CD4-positive, alpha-beta T cell treated with Interleukin-21 for 1 hour (primary cell): ENCODE measurements around the gene PHF11.

Source experiments
- DNase-seq: peaks from one replicate; pipeline ENCODE4 v3.0.0-alpha.2; 2020

Gene PHF11

DNA sequence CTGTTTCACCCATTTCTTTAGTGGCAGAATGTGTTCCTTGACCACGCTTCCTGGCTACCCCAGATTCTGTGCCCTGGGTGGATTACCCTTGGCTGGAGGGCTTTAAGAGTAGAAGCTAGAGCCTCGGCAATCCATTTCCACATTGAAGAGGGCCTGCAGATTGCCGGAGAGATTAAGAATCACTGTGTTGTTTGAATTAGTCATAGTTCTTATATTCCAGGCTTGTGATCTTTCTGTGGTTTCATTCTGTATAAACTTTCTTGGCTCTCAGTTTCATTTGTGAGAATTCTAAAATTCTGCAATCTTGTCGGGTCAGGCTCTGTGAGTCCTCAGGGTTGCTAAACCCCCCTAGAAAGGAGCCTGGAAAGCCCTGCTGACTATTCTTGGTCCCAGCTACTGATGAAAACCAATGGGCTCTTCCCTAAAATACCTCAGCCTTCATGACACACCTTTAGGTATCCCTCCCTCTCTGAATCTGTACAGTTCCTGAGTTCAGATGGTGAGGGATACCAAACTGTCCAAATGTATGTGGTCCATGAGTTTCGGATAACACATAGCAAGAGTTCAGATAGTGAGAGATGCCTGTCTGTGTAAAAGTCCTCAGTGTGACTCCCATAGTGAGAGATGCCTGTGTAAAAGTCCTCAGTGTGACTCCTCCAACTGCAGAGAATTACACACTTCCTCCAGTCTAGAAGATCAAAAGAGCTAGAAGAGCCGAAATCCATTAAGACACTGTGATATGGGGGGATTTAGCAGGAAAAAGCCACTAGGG, 4.3 kb downstream of the PHF11 start:
- DNase-seq = peak; percentile 44

DNA sequence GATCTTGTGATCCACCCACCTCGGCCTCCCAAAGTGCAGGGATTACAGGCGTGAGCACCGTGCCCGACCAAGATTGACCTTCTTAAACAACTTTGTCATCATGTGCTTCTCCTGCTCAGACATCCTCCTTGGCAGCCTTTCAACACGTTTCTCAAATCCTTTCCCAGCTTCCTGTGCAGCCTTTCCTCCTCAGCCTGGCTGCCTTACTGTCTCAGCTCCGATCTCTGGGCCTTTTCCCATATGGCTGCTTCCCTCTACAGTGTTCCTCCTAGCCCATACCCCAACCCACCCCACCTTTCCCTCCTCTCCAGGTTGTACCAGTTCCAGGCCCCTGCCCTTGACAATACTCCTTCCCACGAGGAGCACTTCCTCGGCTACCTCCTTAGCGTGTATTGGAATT, 7.2 kb downstream of the PHF11 start:
- DNase-seq = no peak

DNA sequence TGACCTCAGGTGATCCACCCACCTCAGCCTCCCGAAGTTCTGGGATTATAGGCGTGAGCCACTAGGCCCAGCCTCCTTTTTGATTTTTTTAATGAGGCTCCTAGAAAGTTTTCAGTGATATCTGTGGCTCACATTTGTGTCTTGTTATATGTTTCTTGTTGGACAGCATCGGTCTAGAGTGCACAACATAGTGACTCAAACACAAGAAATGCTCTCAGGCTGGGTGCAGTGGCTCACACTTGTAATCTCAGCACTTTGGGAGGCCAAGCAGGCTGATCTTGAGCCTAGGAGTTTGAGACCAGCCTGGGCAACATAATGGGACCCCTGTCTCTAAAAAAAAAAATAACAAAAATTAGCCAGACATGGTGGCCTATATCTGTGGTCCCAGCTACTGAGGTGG, 8.2 kb downstream of the PHF11 start:
- DNase-seq = no peak

DNA sequence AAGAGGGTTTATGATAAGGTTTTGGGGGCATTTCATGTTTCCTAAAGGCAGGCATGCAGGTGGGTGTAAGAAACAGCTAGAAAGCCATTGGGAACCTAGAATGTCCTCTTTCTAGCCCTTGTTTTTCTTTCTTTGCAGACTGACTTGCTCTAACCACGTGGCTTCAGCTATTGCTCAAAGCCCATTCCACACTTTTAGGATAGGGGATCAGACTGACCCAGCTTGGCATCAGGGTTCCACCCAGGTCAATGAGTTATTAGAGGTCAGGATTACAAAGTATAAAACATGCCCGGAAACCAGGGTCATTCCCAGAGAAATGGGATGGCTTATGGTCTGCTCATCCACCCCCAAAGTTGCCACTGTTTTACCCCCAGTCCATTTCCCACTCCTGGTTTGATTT, 16.8 kb downstream of the PHF11 start:
- DNase-seq = no peak

DNA sequence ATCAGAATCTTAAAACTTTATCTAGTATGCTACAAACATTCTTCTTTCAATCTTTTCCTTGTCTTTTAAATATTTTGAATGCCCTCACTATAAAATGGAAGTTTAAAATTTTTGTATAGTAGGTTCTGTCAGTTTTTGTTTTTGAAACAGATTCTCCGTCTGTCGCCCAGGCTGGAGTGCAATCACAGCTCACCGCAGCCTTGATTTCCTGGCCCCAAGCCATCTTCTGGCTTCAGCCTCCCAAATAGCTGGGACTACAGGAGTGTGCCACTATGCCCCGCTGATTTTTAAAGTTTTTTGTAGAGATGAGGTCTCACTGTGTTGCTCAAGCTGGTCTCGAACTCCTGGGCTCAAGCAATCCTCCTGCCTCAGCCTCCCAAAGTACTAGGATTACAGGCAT, 20.7 kb downstream of the PHF11 start:
- DNase-seq = no peak

DNA sequence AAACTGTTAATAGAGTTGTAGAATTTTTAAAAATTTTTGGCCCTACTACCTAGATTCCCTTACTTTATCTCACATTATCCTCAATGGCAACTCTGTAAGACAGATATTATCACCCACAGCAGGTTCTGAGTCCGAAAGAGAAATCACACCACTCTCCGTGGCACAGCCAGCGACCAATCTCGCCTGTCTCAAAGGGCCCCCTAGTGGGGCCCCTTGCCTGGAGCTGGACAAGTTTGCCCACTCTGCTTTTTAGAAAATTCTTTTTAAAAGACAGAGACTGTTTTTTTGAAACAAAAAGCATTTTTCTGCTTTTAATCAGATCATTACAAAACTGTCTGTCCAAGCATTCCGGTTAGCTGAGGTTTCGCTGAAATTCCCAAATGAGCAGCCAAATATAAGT, 21.7 kb downstream of the PHF11 start:
- no peak for DNase-seq

DNA sequence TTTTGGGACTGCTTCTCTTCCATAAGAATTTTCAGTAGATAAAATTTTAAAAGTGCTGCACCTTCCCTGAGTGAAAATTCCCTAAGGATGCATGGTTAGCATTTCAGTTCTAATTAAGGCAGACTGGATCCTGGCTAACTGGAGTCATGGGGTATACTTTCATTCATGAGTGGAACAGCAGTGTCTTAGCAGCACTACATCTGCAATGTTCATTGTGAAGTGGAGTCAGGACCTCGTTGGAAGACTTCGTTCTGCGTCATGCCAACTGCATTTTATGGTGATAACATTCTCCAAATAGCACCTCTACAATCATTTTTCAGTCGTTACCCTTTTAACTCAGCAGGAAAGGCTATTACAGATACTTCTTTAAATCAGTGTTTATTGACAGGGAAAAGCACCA, 25.5 kb downstream of the PHF11 start:
- no peak for DNase-seq

DNA sequence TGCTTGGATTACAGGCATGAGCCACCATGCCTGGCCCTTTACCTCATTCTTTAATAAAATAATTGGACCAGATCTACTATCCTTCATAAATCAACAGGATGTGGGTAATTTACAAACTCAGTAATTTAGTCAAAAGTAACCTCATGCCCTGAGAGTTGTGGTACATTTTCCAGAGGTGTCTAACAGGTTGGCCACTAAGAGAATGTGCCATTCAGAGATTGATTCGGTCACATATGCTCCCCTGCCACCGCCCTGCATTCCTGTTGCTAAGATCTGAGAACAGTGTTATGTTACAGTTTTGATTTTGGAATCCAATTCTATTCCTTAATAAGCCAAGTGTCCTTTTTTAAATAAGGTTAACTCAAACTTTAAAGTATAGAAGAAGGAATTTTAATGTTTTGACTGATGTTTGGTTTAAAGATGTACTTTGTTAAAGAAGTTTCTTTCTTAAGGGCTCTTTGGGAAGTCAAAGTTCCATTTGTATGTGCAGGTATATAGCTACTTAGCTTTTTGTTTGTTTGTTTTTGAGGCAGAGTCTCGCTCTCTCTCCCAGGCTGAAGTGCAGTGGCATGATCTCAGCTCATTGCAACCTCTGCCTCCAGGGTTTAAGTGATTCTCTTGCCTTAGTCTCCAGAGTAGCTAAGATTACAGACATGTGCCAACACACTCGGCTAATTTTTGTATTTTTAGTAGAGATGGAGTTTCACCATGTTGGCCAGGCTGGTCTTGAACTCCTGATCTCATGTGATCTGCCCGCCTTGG, 29.2 kb downstream of the PHF11 start:
- DNase-seq = no peak

DNA sequence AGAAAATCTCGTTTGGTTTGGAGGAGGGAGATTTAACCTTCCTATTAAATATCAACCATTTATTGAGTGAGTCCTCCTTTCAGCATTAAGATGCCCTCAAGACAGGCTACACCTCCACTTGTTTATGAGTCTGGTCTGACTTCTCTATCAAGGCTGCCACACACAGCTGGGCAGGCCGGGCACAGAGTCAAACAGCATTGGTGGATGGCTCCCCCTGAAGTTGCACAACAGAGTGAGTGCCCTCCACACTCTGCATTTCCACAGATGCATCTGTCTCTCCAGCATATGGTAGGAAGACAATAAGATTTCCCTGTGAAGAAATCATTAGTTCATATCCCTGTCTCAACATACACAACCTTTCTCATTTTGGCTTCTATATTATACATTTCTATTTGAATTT, 31.4 kb downstream of the PHF11 start:
- DNase-seq = no peak

DNA sequence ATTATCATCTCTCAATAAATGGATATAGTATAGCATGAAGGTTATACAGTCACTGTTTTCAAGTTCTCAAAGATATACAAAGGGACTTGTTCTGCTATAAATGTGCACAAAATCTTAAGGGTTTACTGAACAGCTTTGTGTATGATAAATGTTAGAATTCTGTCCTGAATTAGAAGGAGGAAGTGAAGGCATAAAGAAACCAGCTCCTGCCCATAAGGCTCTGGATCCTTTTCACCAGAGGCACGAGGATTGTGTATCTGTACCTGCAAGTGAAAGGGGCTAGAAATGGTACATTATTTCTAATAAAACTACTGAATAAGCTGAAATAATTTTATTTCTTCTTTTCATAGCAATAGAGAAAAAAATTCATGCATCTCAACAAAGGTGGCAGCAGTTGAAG, 32.4 kb downstream of the PHF11 start:
- no peak for DNase-seq

DNA sequence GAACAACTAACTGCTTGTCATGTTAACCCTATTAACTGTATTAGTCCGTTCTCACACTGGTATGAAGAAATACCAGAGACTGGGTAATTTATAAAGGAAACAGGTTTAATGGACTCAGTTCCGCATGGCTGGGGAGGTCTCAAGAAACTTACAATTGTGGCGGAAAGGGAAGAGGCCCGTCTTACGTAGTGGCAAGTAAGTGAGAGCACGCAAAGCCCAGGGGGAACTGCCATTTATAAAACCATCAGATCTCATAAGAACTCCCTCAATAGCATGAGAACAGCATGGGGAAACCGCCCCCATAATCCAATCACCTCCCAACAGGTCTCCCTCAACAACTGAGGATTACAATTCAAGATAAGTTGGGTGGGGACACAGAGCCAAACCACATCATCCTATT, 34.7 kb downstream of the PHF11 start:
- DNase-seq = peak; percentile 12

DNA sequence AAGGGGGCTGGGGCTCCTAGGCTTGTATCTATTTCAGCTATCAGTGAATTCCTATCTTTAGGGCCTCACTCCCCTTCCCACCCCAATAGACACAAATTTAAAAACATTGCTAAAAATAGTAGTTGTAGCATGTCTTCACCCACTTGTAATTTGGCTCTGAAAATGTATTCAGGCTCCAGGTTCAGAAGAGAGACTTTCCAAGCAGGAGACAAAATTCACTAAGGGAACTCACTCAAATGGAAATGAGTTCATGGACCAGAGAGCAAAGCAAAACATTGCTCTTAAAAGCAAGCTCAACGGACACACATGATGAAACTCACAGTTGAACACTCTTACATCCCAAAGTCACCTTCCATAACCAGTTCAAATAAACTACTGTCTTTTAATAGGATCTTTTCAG, 36.8 kb downstream of the PHF11 start:
- no peak for DNase-seq

DNA sequence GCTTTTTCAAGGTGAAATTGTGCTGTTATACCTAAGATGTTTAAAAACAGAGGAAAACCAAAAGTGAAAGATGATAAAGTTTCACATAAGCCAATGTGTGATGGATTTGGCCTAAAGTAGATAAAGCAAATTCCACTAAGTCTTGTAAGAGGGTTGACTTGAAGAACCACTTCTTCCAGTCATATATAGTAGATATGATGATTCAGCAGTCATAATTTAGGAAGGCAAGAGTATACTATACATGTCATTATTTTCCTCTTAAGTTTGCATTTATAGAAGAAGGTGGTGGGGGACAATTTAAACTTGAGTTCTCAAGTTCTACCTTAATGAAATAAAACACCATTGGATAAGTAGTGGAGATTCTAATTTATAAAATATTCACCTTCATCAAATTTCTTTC, 37.3 kb downstream of the PHF11 start:
- no peak for DNase-seq

DNA sequence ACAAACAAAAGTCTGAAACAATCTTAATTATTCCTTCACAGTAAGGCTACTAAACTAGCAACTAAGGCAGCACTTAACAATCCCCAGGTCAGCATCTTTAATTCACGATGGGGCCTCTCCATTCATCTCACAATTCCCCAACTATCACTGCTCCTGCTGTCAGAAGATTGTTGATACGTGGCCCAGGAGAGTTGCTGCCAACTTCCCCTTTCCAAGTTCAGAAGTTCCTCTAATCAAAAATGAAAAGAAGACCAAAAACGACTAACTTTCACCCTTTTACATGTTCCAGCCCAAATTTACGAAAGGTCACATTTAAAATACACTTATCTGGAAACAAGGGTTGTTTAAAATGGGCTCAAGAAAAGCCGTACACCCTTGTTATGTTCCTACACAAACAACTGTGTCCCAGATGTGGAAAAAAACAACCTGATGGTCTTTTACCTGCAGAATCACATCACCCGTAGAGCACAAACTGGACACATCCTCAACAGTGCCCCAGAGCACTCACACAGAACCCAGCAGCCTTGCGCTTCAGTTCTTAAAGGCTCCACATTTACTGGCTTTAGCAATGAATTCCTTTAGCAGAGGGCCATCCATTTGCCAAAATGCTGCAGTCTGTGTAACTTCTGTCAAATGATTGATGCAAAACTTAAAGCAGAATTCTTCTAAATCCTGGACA, 38.0 kb downstream of the PHF11 start:
- DNase-seq = no peak

DNA sequence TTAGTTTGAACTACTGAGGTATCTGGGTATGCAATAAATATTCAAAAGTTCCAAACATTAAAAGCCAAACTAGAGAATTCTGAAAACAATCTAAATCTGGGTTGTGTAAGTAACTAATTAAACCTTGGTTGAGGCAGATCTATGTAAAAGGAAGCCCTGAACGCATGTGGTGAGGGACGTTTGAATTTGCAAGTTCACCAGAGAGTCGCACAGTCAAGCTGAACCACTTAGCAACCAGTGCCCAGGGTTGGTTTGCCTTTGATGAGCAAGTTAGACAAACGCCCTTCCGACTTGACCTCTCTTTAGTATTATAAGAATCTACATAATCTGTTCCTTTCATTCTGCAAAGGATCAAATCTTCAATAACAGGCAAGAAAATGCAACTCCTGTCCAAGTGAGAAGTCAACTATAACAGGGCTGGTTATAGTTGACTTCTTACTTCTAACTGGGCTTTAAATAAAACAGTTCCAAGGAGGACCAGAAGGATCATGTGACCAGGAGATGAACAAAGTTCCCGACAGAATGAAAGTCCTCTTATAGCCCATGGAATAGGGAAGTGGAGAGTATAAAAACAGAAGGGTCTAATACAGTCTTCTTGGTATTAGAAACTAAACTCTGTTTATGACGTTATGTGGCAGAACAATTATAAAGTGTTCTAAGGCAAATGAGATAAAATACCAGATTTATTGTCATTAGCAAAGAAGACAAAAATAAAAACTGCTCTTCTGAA, 40.6 kb downstream of the PHF11 start:
- DNase-seq = no peak

DNA sequence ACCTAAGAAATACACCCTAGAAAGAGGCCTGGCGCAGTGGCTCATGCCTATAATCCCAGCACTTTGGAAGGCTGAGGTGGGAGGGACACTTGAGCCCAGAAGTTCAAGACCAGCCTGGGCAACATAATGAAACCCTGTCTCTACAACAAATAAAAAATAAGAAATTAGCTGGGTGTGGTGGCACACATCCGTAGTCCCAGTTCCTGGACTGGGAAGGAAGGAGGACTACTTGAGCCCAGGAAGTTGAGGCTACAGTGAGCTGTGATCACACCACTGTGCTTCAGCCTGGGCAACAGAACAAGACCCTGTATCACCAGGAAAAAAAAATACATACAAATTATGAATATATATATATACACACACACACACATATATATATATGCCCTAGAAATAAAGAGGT, 42.7 kb downstream of the PHF11 start:
- no peak for DNase-seq

DNA sequence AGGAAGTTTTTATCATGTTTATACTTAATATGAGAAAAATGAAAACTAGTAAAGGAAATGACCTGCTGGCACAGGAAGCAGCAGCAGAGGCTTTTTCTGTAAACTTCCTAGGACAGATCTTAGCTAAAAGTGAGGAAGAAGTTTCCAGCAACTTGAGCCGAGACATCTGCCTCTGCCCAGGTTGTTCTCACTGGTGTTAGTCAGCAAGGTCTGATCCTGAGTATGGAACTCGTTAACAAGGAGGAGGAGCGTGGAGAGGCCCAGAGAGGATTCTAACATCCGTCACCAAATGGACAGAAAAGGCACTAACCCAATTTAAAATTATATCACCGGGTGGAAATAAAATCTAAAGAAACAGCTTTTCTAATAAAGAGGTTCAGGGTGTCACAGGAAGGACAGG, 43.6 kb downstream of the PHF11 start:
- DNase-seq = no peak

DNA sequence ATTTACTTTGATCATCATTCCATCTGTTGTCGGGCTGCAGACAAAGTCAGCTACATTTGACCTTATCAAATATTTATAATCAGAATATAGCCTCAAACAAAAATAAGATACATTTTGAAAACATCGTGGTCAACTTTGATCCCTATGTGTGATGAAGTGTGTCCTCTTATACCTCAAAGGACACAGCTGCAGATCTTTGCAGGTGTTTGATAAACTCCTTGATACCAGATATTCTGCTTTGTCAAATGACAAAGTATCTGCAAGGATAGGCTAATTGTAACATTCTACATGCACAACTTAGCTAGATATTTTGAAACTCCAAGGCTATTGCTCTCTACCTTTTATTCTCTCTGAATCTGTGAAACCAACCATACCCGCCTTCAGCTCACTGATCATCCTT, 44.0 kb downstream of the PHF11 start:
- DNase-seq = no peak

DNA sequence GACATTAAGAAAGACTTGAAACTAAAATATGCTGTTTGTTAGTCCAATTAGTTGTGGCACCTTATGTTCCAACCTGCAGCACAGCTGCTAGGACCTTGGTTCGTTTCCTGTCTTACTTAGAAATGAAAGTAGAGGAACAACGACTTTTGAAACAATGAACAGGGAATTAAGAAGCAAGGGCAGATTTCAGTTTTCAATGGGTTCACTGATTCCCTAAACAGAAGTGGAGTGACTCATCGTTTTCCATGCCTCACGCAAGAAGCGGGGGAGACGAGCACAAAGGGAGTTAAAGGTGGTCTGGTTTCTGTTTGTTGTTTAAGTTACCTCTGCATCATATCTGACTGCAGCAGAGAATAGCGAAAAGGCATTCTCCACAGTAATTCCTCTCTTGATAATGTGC, 44.8 kb downstream of the PHF11 start:
- DNase-seq = no peak

DNA sequence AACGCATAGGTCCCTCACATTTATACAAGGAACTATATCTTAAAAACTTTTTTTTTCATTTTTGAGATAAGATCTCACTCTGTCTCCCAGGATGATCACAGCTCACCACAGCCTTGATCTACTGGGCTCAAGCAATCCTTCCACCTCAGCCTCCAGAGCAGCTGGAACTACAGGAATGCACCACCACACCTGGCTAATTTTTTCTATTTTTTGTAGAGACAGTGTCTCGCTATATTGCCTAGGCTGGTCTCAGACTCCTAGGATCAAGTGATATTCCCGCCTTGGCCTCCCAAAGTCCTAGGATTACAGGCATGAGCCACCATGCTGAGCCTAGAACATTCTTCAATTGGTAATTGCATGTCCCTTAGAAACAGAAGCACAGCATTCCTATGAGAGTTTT, 47.9 kb downstream of the PHF11 start:
- DNase-seq = no peak

DNA sequence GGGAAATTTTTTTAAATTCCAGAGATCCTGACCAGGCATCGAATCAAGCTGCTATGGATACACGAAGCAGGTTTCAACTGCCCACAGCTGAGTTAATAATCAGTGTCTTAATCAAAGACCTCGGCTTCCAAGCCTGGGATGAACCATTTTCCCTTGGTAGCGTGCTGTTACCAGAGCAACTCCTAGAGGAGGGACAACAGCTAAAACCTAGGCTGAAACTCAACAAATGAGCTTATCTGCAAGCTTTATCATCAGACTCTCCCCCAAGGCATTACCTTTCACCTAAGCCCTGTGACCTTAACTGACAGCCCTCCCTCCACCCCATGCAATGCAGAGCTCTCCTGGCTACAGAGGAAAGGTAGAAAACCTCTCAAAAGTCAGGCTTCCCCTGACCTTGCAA, 49.9 kb downstream of the PHF11 start:
- DNase-seq = no peak

DNA sequence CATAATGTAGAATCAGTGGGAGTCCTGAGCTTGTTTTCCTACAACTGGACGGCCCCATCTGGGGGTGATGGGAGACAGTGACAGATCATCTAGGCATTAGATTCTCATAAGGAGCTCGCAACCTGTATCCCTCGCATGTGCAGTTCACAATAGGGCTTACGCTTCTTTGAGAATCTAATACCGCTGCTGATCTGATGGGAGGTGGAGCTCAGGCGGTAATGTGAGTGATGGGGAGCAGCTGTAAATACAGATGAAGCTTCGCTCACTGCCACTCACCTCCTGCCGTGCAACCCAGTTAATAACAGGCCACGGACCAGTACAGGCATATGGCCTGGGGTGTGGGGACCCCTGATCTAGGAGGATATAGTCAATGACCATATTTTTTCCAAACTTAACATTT, 50.8 kb downstream of the PHF11 start:
- DNase-seq = no peak

DNA sequence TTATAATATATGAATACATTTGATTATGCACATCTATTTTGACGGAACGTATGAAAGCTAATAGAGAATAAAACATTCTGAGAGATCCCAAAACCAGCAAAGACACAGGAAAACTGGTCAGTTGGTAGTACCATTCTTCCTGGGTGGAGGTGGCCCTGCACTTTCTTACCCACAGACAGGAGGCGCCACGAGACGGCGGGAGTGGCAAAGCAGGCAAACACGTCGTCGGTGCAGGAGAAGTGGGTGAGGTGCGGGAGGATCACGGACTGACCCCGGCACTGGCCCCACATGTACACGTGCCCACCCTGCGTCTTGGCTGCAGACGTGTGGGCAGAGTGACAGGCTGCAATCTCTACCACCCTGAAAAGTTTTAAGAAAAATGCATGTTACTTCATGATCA, 53.5 kb downstream of the PHF11 start:
- no peak for DNase-seq
